Gastrocnemius medialis (tissue), 4 donors: ENCODE measurements around the gene SLC2A2. TPM values are rescaled to one million over a fixed set of nuclear protein-coding genes. Genes with fewer than 3 reads are reported as not detected.

ENCODE experiments used
- ATAC-seq, 2 donors: fragments of 150-250 bp; one replicate each; pipeline ENCODE4 v1.9.1; 2016
- DNase-seq, 2 donors: peaks; one replicate each; pipeline ENCODE4 v3.0.0-alpha.2; 2019
- H3K27ac ChIP-seq, 4 donors: fragments of 200-600 bp; sonication (generic); 1 replicate in 1 of 4; 2 replicates in 3 of 4; pipeline ENCODE4 v1.5.1; 2016 to 2018; ENCODE audit warnings: mild to moderate bottlenecking in 2 of 4, moderate library complexity in 1 of 4
- H3K27me3 ChIP-seq, 3 donors: fragments of 200-600 bp; sonication (generic) in 2 of 3; 1 replicate in 1 of 3; 2 replicates in 2 of 3; pipeline versions ENCODE4 v1.5.1 to v1.6.0; 2016 to 2019; ENCODE audit warnings: mild to moderate bottlenecking in 1 of 3, moderate library complexity in 1 of 3
- H3K36me3 ChIP-seq, 2 donors: fragments of 200-600 bp; sonication (generic) in 1 of 2; one replicate each; pipeline ENCODE4 v1.5.1; 2017 to 2018
- H3K4me1 ChIP-seq, 2 donors: fragments of 200-600 bp; sonication (generic) in 1 of 2; one replicate each; pipeline ENCODE4 v1.5.1; 2016 to 2017; ENCODE audit warnings: mild to moderate bottlenecking in 2 of 2
- H3K4me3 ChIP-seq, 4 donors: fragments of 200-600 bp; sonication (generic) in 3 of 4; 1 replicate in 1 of 4; 2 replicates in 3 of 4; pipeline ENCODE4 v1.5.1; 2016 to 2019; ENCODE audit warnings: mild to moderate bottlenecking in 2 of 4
- H3K9me3 ChIP-seq, 3 donors: fragments of 200-600 bp; sonication (generic) in 2 of 3; 1 replicate in 1 of 3; 2 replicates in 2 of 3; pipeline ENCODE4 v1.5.1; 2016 to 2019
- CTCF ChIP-seq, 5 experiments: fragments of 450-650 bp in 3 of 5; fragments of 200-600 bp in 2 of 5; sonication (generic) in 2 of 5; IDR thresholded peaks in 4 of 5; conservative IDR thresholded peaks in 1 of 5; 1 replicate in 4 of 5; 2 replicates in 1 of 5; pipeline ENCODE4 v1.5.1; 2016 to 2019; ENCODE audit warnings: antibody characterized with exemption in 5 of 5, mild to moderate bottlenecking in 3 of 5, moderate library complexity in 3 of 5
- POLR2A ChIP-seq, 2 donors: fragments of 450-650 bp; IDR thresholded peaks; one replicate each; pipeline ENCODE4 v1.6.1; 2017; ENCODE audit warnings: antibody characterized with exemption in 2 of 2, mild to moderate bottlenecking in 2 of 2, moderate library complexity in 2 of 2
- in situ Hi-C, 4 donors: fragments of 200-750 bp; cut with MboI; loops; one replicate each; pipeline versions ENCODE4 v1.15.0 to v1.8.0; 2017; ENCODE audit warnings: low sequenced_read_pairs in 4 of 4
- intact Hi-C: fragments of 100-400 bp; cut with DNase I; formaldehyde crosslinking; loops from one replicate; pipeline ENCODE4 v1.15.1; 2023; ENCODE audit warnings: low total_unique reads
- total RNA-seq, 4 donors: library from RNA; depleted of rRNA; stranded (reverse); fragments of >200 nt; gene quantifications; one replicate each; pipeline versions ENCODE4 v1.1.0 to v1.2.3, GENCODE V29; 2016

SLC2A2 gene
- total RNA-seq, 4 donors from 2014 or later, result 0.26 to 0.51 TPM; not detected in 2

- ATAC-seq, result no peak
- Histone ChIP-seq H3K27ac (no peak overlapping the region), H3K9me3 (no peaks in the 10 kb centered on the region), H3K36me3 (no peaks in the 10 kb centered on the region), H3K4me1 (peaks cover 7 to 9% of the 10 kb centered on the region in 2 donors), H3K27me3 (no peaks in the 10 kb centered on the region), H3K4me3 (no peak overlapping the region)
- TF ChIP-seq CTCF (IDR thresholded peaks at IDR 0.05 in 4 of 5, conservative IDR thresholded peaks at IDR 0.05 in 1 of 5) (no peak), POLR2A (IDR thresholded peaks at IDR 0.05) (no peak)
- intact Hi-C loops (no loop called here), in situ Hi-C loops (loop anchor here in 1 of 4 donors (10.0 kb wide), 1 partner anchor 525 kb away; no protein-coding TSS in a partner anchor)
- DNase-seq, result no peak
Measured at GRCh38 chr3:171039674-171040073, 13.2 kb upstream of the SLC2A2 start.

GRCh38 chr3:171038342-171038741 lies 11.8 kb upstream of the SLC2A2 start:
- TF ChIP-seq CTCF (IDR thresholded peaks at IDR 0.05 in 4 of 5, conservative IDR thresholded peaks at IDR 0.05 in 1 of 5) (no peak), POLR2A (IDR thresholded peaks at IDR 0.05) (no peak)

GRCh38 chr3:171028779-171029232 lies 2.3 kb upstream of the SLC2A2 start:
- in situ Hi-C loops, result no loop called here
- peak overlapping the region; percentile 39 to 69 (median 44) for H3K4me3 ChIP-seq
- DNase-seq, result no peak
- intact Hi-C loops, result no loop called here
- H3K27ac ChIP-seq, result no peak overlapping the region
- no peak for ATAC-seq
- no peaks in the 10 kb centered on the region for H3K36me3 ChIP-seq
- H3K27me3 ChIP-seq, result no peaks in the 10 kb centered on the region
- H3K9me3 ChIP-seq, result no peaks in the 10 kb centered on the region
- no peak for TF ChIP-seq CTCF (IDR thresholded peaks at IDR 0.05 in 4 of 5, conservative IDR thresholded peaks at IDR 0.05 in 1 of 5)
- TF ChIP-seq POLR2A (IDR thresholded peaks at IDR 0.05), result no peak
- H3K4me1 ChIP-seq, result peaks cover 0 to 9% of the 10 kb centered on the region in 2 donors

More at GRCh38 chr3:171038342-171038741, 11.8 kb upstream of the SLC2A2 start:
- Histone ChIP-seq H3K9me3 (no peaks in the 10 kb centered on the region), H3K4me1 (peaks cover 7 to 9% of the 10 kb centered on the region in 2 donors), H3K27me3 (no peaks in the 10 kb centered on the region), H3K27ac (no peak overlapping the region), H3K36me3 (no peaks in the 10 kb centered on the region), H3K4me3 (no peak overlapping the region)
- in situ Hi-C loops, result no loop called here
- DNase-seq (no peak), ATAC-seq (no peak)
- intact Hi-C loops, result no loop called here

GRCh38 chr3:171028025-171028778 lies 1.7 kb upstream of the SLC2A2 start:
- Histone ChIP-seq H3K27ac (no peak overlapping the region), H3K36me3 (no peaks in the 10 kb centered on the region), H3K27me3 (no peaks in the 10 kb centered on the region), H3K4me3 (peak overlapping the region; percentile 39 to 69 (median 44)), H3K9me3 (no peaks in the 10 kb centered on the region), H3K4me1 (peaks cover 0 to 9% of the 10 kb centered on the region in 2 donors)
- TF ChIP-seq CTCF (IDR thresholded peaks at IDR 0.05 in 4 of 5, conservative IDR thresholded peaks at IDR 0.05 in 1 of 5) (no peak), POLR2A (IDR thresholded peaks at IDR 0.05) (no peak)
- in situ Hi-C loops, result no loop called here
- intact Hi-C loops, result no loop called here
- peak; percentile 36 to 46 for ATAC-seq
- DNase-seq, result peak in 1 of 2 donors; percentile 14
